ENCODE measurements around the gene SLITRK5. TPM values are rescaled to one million over a fixed set of nuclear protein-coding genes. Genes with fewer than 3 reads are reported as not detected.

The SLITRK5 gene
- total RNA-seq, 1 experiment from 2014 or later: 1.3 TPM

DNA sequence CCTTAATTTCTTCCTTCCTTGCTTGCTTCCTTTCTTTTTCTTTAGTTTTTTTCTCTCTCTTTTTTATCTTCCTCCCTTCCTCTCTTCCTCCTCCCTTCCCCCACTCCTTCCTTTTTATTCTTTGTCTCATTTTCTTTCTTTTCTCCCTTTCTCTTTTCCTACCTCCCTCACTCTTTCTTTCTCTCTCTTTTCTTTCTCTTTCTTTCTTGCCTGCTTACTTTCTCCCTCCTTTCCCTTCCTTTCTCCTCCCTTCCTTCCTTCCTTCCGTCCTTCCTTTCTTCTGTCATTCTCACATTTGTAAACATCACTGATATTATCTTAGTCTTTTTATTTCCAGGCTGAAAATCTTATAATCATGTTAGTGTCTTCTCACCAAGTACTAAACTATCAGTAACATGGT lies 38.8 kb downstream of the SLITRK5 start:
- Histone ChIP-seq H3K27me3 (replicated peaks; ENCODE audit: insufficient read depth, low read depth, low read length, poor library complexity) (no peaks in the 10 kb centered on the region), H3K27ac (ENCODE audit: low read depth, low read length, poor library complexity, severe bottlenecking) (no peak overlapping the region), H3K36me3 (ENCODE audit: insufficient read depth, low read length, poor library complexity, severe bottlenecking) (no peaks in the 10 kb centered on the region), H3K4me1 (ENCODE audit: insufficient read depth, low read length, poor library complexity, severe bottlenecking) (no peaks in the 10 kb centered on the region), H3K4me3 (ENCODE audit: low read depth, low read length, poor library complexity, severe bottlenecking) (no peak overlapping the region), H3K9me3 (ENCODE audit: low read depth, low read length, poor library complexity, severe bottlenecking) (no peaks in the 10 kb centered on the region)
- ChIA-PET POLR2A (ENCODE audit: low non-redundant PET) (no interaction called here), CTCF (no interaction called here)
- intact Hi-C loops (cut with micrococcal nuclease; ENCODE audit: unreplicated experiment): no loop called here
- TF ChIP-seq EZH2 (IDR thresholded peaks at IDR 0.05; ENCODE audit: borderline replicate concordance, low read depth, low read length, poor library complexity, severe bottlenecking) (no peak), CTCF (conservative IDR thresholded peaks at IDR 0.05; ENCODE audit: low read depth, low read length) (no peak)
- BruUV-seq (replicated peaks): no TSS peak
- no peak for DNase-seq (ENCODE audit: low spot score)

DNA sequence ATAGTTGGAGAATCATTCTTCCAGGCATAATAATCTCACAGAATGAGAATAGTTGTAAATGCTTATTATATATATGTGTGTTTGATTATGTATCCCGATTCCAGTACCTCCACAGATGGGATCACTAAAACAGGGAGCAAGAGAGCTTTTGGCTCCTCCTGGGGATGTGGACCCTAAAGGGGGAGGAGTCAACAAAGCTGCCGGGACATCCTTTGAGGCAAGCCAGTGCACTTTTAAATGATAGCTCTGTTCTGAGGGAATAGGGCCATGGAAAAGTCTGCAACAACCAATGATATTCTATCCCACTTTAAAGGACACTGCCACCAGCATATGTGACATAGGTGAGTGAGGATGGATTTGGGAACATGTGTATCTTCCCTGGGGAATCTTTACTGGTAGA lies 40.8 kb downstream of the SLITRK5 start:
- CTCF ChIA-PET: no interaction called here
- no peak overlapping the region for H3K27ac ChIP-seq (ENCODE audit: low read depth, low read length, poor library complexity, severe bottlenecking)
- BruUV-seq (replicated peaks): no TSS peak
- no peaks in the 10 kb centered on the region for H3K27me3 ChIP-seq (replicated peaks; ENCODE audit: insufficient read depth, low read depth, low read length, poor library complexity)
- no peak for DNase-seq (ENCODE audit: low spot score)
- POLR2A ChIA-PET (ENCODE audit: low non-redundant PET): no interaction called here
- H3K36me3 ChIP-seq (ENCODE audit: insufficient read depth, low read length, poor library complexity, severe bottlenecking): no peaks in the 10 kb centered on the region
- no peak overlapping the region for H3K4me3 ChIP-seq (ENCODE audit: low read depth, low read length, poor library complexity, severe bottlenecking)
- H3K9me3 ChIP-seq (ENCODE audit: low read depth, low read length, poor library complexity, severe bottlenecking): no peaks in the 10 kb centered on the region
- TF ChIP-seq CTCF (conservative IDR thresholded peaks at IDR 0.05; ENCODE audit: low read depth, low read length): no peak
- TF ChIP-seq EZH2 (IDR thresholded peaks at IDR 0.05; ENCODE audit: borderline replicate concordance, low read depth, low read length, poor library complexity, severe bottlenecking): no peak
- intact Hi-C loops (cut with micrococcal nuclease; ENCODE audit: unreplicated experiment): no loop called here
- H3K4me1 ChIP-seq (ENCODE audit: insufficient read depth, low read length, poor library complexity, severe bottlenecking): no peaks in the 10 kb centered on the region

Data from A673 (cell line).